HG03520 (cell line): ENCODE results near the gene RNF151.

Source experiments
- ATAC-seq: cut with Tn5 transposase; IDR thresholded peaks from one replicate; pipeline ENCODE4 v1.9.1; 2021; ENCODE audit warnings: mild to moderate bottlenecking, moderate library complexity; ENCODE audit not compliant: unreplicated experiment

The RNF151 gene

GRCh38 chr16:1976216-1976520 lies 9.5 kb downstream of the RNF151 start:
- no peak for ATAC-seq

- ATAC-seq = no peak
These were observed 10.6 kb downstream of the RNF151 start for GRCh38 chr16:1976951-1977874.

GRCh38 chr16:1977875-1978268 lies 11.2 kb downstream of the RNF151 start:
- no peak for ATAC-seq

GRCh38 chr16:1978476-1979120 lies 11.9 kb downstream of the RNF151 start:
- no peak for ATAC-seq

GRCh38 chr16:1979271-1980029 lies 12.8 kb downstream of the RNF151 start:
- ATAC-seq = no peak

GRCh38 chr16:1980030-1980769 lies 13.5 kb downstream of the RNF151 start:
- ATAC-seq = no peak

- ATAC-seq = no peak
These were observed 14.1 kb downstream of the RNF151 start for GRCh38 chr16:1980770-1981087.

GRCh38 chr16:1981398-1981836 lies 14.8 kb downstream of the RNF151 start, which contains the start of gene NOXO1:
Gene NOXO1 (minus strand): TSS chr16:1981469. CDS start chr16:1981179, 290 bp downstream.
- ATAC-seq = no peak

GRCh38 chr16:1982013-1982433 lies 15.4 kb downstream of the RNF151 start:
- no peak for ATAC-seq

GRCh38 chr16:1982991-1983543 lies 16.4 kb downstream of the RNF151 start:
- ATAC-seq = no peak

- ATAC-seq = peak; percentile 62
These were observed 17.1 kb downstream of the RNF151 start, which contains the start of gene GFER for GRCh38 chr16:1983544-1984346. Gene GFER (plus strand): TSS chr16:1984193. CDS start chr16:1984219, 26 bp downstream.

- no peak for ATAC-seq
These were observed 17.9 kb downstream of the RNF151 start for GRCh38 chr16:1984347-1985225.

- no peak for ATAC-seq
These were observed 19.0 kb downstream of the RNF151 start for GRCh38 chr16:1985466-1986150.

- no peak for ATAC-seq
These were observed 20.5 kb downstream of the RNF151 start for GRCh38 chr16:1987198-1987597.

- ATAC-seq = no peak
These were observed 22.8 kb downstream of the RNF151 start, which contains the start of gene SYNGR3 for GRCh38 chr16:1989209-1990100. Gene SYNGR3 (plus strand): TSS chr16:1989970. CDS start chr16:1990103, 133 bp downstream.

- ATAC-seq = no peak
These were observed 23.4 kb downstream of the RNF151 start for GRCh38 chr16:1990101-1990350.
